ENCODE measurements around the gene ZNF667.

The ZNF667 gene

GRCh38 chr19:56476651-56477428 lies at the start of gene ZNF667:
TSS of gene ZNF667 (minus strand) at chr19:56477345. CDS start at chr19:56462370, 14,975 bp downstream.
- DNase-seq: no peak

- DNase-seq: no peak
Observed at GRCh38 chr19:56525214-56525860, 48.2 kb upstream of the ZNF667 start.

GRCh38 chr19:56508290-56508778 lies 31.2 kb upstream of the ZNF667 start:
- DNase-seq: no peak

GRCh38 chr19:56507446-56508289 lies 30.5 kb upstream of the ZNF667 start, which contains the start of gene ZNF471:
TSS of gene ZNF471 (plus strand) at chr19:56507855. CDS start at chr19:56511572, 3,717 bp downstream.
- DNase-seq: peak; percentile 70

- no peak for DNase-seq
Observed at GRCh38 chr19:56504581-56504980, 27.4 kb upstream of the ZNF667 start.

- DNase-seq: no peak
Observed at GRCh38 chr19:56491399-56491798, 14.3 kb upstream of the ZNF667 start.

- peak; percentile 41 for DNase-seq
Observed at GRCh38 chr19:56477429-56478338, 539 bp upstream of the ZNF667 start.

- DNase-seq: no peak
Observed at GRCh38 chr19:56476093-56476492, 1.1 kb downstream of the ZNF667 start.

GRCh38 chr19:56474308-56474707 lies 2.8 kb downstream of the ZNF667 start:
- DNase-seq: no peak

- no peak for DNase-seq
Observed at GRCh38 chr19:56441206-56441792, 35.8 kb downstream of the ZNF667 start.

- no peak for DNase-seq
Observed at GRCh38 chr19:56423985-56424353, 53.2 kb downstream of the ZNF667 start.

- no peak for DNase-seq
Observed at GRCh38 chr19:56423276-56423984, 53.7 kb downstream of the ZNF667 start.

GRCh38 chr19:56405062-56405461 lies 72.1 kb downstream of the ZNF667 start:
- DNase-seq: no peak

GRCh38 chr19:56404705-56405056 lies 72.5 kb downstream of the ZNF667 start:
- no peak for DNase-seq

- peak; percentile 92 for DNase-seq
Observed at GRCh38 chr19:56403764-56404704, 73.1 kb downstream of the ZNF667 start, which contains the start of gene ZNF583. TSS of gene ZNF583 (plus strand) at chr19:56404332. CDS start at chr19:56407115, 2,783 bp downstream.

- DNase-seq: no peak
Observed at GRCh38 chr19:56403261-56403660, 73.9 kb downstream of the ZNF667 start.

GRCh38 chr19:56400485-56400884 lies 76.7 kb downstream of the ZNF667 start:
- no peak for DNase-seq

GRCh38 chr19:56398809-56399208 lies 78.3 kb downstream of the ZNF667 start:
- DNase-seq: no peak

GRCh38 chr19:56393119-56394012 lies 83.8 kb downstream of the ZNF667 start, which contains the start of gene ZNF582:
TSS of gene ZNF582 (minus strand) at chr19:56393534. CDS start at chr19:56391752, 1,782 bp downstream.
- DNase-seq: peak; percentile 87

All from activated CD4-positive, CD25-positive, alpha-beta regulatory T cell treated with anti-CD3 and anti-CD28 coated beads, Interleukin-2, amount 50 U/mL, for 72 hours (primary cell).